Testis (tissue), 3 donors: ENCODE results near the gene SFXN4. TPM values are rescaled to one million over a fixed set of nuclear protein-coding genes. Genes with fewer than 3 reads are reported as not detected.

Experiments
- DNase-seq: peaks from one replicate; pipeline ENCODE4 v3.0.0-alpha.2; 2019
- H3K27ac ChIP-seq, 2 donors: fragments of 200-600 bp; sonication (generic); one replicate each; pipeline ENCODE4 v1.5.1; 2019
- H3K27me3 ChIP-seq: fragments of 200-600 bp; sonication (generic); one replicate; pipeline ENCODE4 v1.5.1; 2019
- H3K36me3 ChIP-seq: fragments of 200-600 bp; sonication (generic); one replicate; pipeline ENCODE4 v1.5.1; 2017; ENCODE audit warnings: low read depth; ENCODE audit errors: missing control alignments
- H3K4me1 ChIP-seq: fragments of 200-600 bp; sonication (generic); one replicate; pipeline ENCODE4 v1.5.1; 2019
- H3K4me3 ChIP-seq, 2 donors: fragments of 200-600 bp; sonication (generic); one replicate each; pipeline ENCODE4 v1.5.1; 2017 to 2019
- H3K9me3 ChIP-seq: fragments of 200-600 bp; sonication (generic); one replicate; pipeline ENCODE4 v1.5.1; 2017
- POLR2A ChIP-seq: fragments of 450-650 bp; IDR thresholded peaks from one replicate; pipeline ENCODE4 v1.6.1; 2017; ENCODE audit warnings: antibody characterized with exemption, mild to moderate bottlenecking, moderate library complexity
- WGBS, 2 donors: methylation state at CpG; one replicate each; pipeline ENCODE4 v1.1.5; 2018; 5-methylcytosine and 5-hydroxymethylcytosine counted together
- intact Hi-C: fragments of 100-400 bp; cut with DNase I; formaldehyde crosslinking; loops from one replicate; pipeline ENCODE4 v1.15.1; 2023; ENCODE audit warnings: low total_unique reads
- polyA plus RNA-seq: library from polyadenylated mRNA; stranded (reverse); fragments of 350-450 nt; fragmentation: Illumina TruSeq; extraction: RNeasy Lipid Tissue Mini Kit (QIAGEN cat#74804); gene quantifications from one replicate; pipeline ENCODE4 v1.2.3, GENCODE V29; 2014; ENCODE audit warnings: low read depth, low replicate concordance; ENCODE audit not compliant: insufficient read depth
- small RNA-seq, 2 donors: library from RNA; depleted of rRNA; stranded (forward); fragments of <200 nt; gene quantifications; one replicate each; pipeline ENCODE3, GENCODE V24; 2016
- total RNA-seq, 2 donors: library from RNA; depleted of rRNA; stranded (reverse); fragments of >200 nt; gene quantifications; one replicate each; pipeline ENCODE4 v1.2.3, GENCODE V29; 2016
- TF ChIP-seq, protein P1 (sequence below), 3 experiments: fragments of 450-650 bp in 2 of 3; fragments of 200-600 bp in 1 of 3; sonication (generic) in 1 of 3; IDR thresholded peaks; one replicate each; pipeline ENCODE4 v1.5.1; 2016 to 2019; ENCODE audit warnings: antibody characterized with exemption in 3 of 3, mild to moderate bottlenecking in 2 of 3, moderate library complexity in 1 of 3

Gene SFXN4
- total and polyA plus RNA-seq, 3 donors from 2014 or later, result 12.8 to 57.5 (median 16.6) TPM

DNA sequence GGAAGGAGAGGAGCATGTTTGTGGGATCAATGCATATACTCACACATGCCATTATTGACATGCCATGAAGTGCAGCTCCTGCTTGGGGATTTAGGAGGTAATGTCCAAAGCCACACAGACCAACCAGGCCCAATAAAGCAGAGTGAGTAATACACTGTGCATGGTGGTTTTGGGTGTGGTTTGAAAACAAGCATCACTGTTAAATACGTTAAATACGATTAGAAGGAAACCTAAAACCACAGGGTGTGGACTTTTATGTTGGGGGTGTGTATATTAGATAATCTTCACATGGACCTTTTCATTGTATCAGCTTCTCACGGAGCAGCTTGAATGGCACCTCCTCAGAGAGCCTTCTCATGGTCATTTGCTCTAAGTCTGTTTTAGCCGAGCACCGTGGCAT lies 74.5 kb downstream of the SFXN4 start:
- Histone ChIP-seq H3K4me3 (no peak overlapping the region), H3K4me1 (no peaks in the 10 kb centered on the region), H3K9me3 (no peaks in the 10 kb centered on the region), H3K27ac (no peak overlapping the region), H3K27me3 (no peaks in the 10 kb centered on the region), H3K36me3 (no peaks in the 10 kb centered on the region)
- 84% methylated on average over 5 of the region's 5 CpGs for WGBS, 2 donors
- DNase-seq, result no peak
- TF ChIP-seq POLR2A, result no peak
- TF ChIP-seq, protein P1, sequence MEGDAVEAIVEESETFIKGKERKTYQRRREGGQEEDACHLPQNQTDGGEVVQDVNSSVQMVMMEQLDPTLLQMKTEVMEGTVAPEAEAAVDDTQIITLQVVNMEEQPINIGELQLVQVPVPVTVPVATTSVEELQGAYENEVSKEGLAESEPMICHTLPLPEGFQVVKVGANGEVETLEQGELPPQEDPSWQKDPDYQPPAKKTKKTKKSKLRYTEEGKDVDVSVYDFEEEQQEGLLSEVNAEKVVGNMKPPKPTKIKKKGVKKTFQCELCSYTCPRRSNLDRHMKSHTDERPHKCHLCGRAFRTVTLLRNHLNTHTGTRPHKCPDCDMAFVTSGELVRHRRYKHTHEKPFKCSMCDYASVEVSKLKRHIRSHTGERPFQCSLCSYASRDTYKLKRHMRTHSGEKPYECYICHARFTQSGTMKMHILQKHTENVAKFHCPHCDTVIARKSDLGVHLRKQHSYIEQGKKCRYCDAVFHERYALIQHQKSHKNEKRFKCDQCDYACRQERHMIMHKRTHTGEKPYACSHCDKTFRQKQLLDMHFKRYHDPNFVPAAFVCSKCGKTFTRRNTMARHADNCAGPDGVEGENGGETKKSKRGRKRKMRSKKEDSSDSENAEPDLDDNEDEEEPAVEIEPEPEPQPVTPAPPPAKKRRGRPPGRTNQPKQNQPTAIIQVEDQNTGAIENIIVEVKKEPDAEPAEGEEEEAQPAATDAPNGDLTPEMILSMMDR (IDR thresholded peaks at IDR 0.05), result no peak
- intact Hi-C loops, result no loop called here

Small RNAs within 50 kb of the gene (small RNA-seq; reads per million reads assigned to genes)
- gene AL355598.1 (0 reads per million in 2 donors), gene RN7SL749P (0 reads per million in 2 donors)

Other genes with a start within 250 kb of the SFXN4 start
- 1 to 10 TPM; 2.5 to 4.4 TPM for gene NANOS1, start 136.0 kb downstream of the SFXN4 start, total RNA-seq
- gene NANOS1, start 136.0 kb downstream of the SFXN4 start, polyA plus RNA-seq, result 3.8 TPM
- gene EIF3A, start 84.9 kb downstream of the SFXN4 start, total RNA-seq, result 10 to 100 TPM; 91.2 to 97.0 TPM
- gene EIF3A, start 84.9 kb downstream of the SFXN4 start, polyA plus RNA-seq, result 71.1 TPM
- 10 to 100 TPM; 27.3 to 29.6 TPM for gene DENND10, start 61.6 kb downstream of the SFXN4 start, total RNA-seq
- 18.9 TPM for gene DENND10, start 61.6 kb downstream of the SFXN4 start, polyA plus RNA-seq
- gene PRDX3, start 13.1 kb upstream of the SFXN4 start, total RNA-seq, result 100 to 1,000 TPM in 1 of 2 donors, 10 to 100 TPM in 1; 71.7 to 118 TPM
- gene PRDX3, start 13.1 kb upstream of the SFXN4 start, polyA plus RNA-seq, result 101 TPM
- gene GRK5, start 41.9 kb upstream of the SFXN4 start, total RNA-seq, result 1 to 10 TPM; 4.5 to 5.5 TPM
- 10.3 TPM for gene GRK5, start 41.9 kb upstream of the SFXN4 start, polyA plus RNA-seq